HG03575 (cell line): Measurements from ENCODE around the gene CDH9.

ENCODE experiments used
- ATAC-seq: cut with Tn5 transposase; IDR thresholded peaks from one replicate; pipeline ENCODE4 v1.9.1; 2021; ENCODE audit not compliant: unreplicated experiment, insufficient number of reproducible peaks, low FRiP score; ENCODE audit errors: extremely low read depth

CDH9 gene

GRCh38 chr5:27038476-27038875 lies at the start of gene CDH9:
TSS of gene CDH9 (minus strand) at chr5:27038586. CDS start at chr5:26988333, 50,253 bp downstream.
- no peak for ATAC-seq

GRCh38 chr5:27087747-27088146 lies 49.4 kb upstream of the CDH9 start:
- no peak for ATAC-seq

GRCh38 chr5:27083449-27084415 lies 45.3 kb upstream of the CDH9 start:
- no peak for ATAC-seq

- ATAC-seq: no peak
Observed at GRCh38 chr5:27080147-27080546, 41.8 kb upstream of the CDH9 start.

GRCh38 chr5:27062451-27062850 lies 24.1 kb upstream of the CDH9 start:
- ATAC-seq: no peak

GRCh38 chr5:27048510-27048909 lies 10.1 kb upstream of the CDH9 start:
- no peak for ATAC-seq

- ATAC-seq: no peak
Observed at GRCh38 chr5:27041372-27041771, 3.0 kb upstream of the CDH9 start.

- ATAC-seq: no peak
Observed at GRCh38 chr5:27034565-27034964, 3.8 kb downstream of the CDH9 start.

GRCh38 chr5:27026801-27027200 lies 11.6 kb downstream of the CDH9 start:
- ATAC-seq: no peak

GRCh38 chr5:27026063-27026462 lies 12.3 kb downstream of the CDH9 start:
- ATAC-seq: no peak

GRCh38 chr5:27021471-27021870 lies 16.9 kb downstream of the CDH9 start:
- no peak for ATAC-seq

- no peak for ATAC-seq
Observed at GRCh38 chr5:27020973-27021372, 17.4 kb downstream of the CDH9 start.

GRCh38 chr5:27015758-27016157 lies 22.6 kb downstream of the CDH9 start:
- ATAC-seq: no peak

- no peak for ATAC-seq
Observed at GRCh38 chr5:27011274-27011673, 27.1 kb downstream of the CDH9 start.

- ATAC-seq: no peak
Observed at GRCh38 chr5:27010646-27011045, 27.7 kb downstream of the CDH9 start.

GRCh38 chr5:27009540-27009915 lies 28.9 kb downstream of the CDH9 start:
- ATAC-seq: no peak

GRCh38 chr5:27008604-27009539 lies 29.5 kb downstream of the CDH9 start:
- no peak for ATAC-seq

- no peak for ATAC-seq
Observed at GRCh38 chr5:27007121-27007520, 31.3 kb downstream of the CDH9 start.

- ATAC-seq: no peak
Observed at GRCh38 chr5:26986985-26987384, 51.4 kb downstream of the CDH9 start.

- no peak for ATAC-seq
Observed at GRCh38 chr5:26981750-26982149, 56.6 kb downstream of the CDH9 start.
